Stimulated activated CD4-positive, alpha-beta T cell treated with anti-CD3 and anti-CD28 coated beads, Interleukin-1b, Interleukin-23, amount 100 ng/mL, for 4 hours (primary cell): ENCODE measurements around the gene DENND1A.

Experiments
- DNase-seq, 2 donors: peaks; one replicate each; pipeline ENCODE4 v3.0.0-alpha.2; 2020; ENCODE audit warnings: low read depth in 2 of 2

Gene DENND1A

DNA sequence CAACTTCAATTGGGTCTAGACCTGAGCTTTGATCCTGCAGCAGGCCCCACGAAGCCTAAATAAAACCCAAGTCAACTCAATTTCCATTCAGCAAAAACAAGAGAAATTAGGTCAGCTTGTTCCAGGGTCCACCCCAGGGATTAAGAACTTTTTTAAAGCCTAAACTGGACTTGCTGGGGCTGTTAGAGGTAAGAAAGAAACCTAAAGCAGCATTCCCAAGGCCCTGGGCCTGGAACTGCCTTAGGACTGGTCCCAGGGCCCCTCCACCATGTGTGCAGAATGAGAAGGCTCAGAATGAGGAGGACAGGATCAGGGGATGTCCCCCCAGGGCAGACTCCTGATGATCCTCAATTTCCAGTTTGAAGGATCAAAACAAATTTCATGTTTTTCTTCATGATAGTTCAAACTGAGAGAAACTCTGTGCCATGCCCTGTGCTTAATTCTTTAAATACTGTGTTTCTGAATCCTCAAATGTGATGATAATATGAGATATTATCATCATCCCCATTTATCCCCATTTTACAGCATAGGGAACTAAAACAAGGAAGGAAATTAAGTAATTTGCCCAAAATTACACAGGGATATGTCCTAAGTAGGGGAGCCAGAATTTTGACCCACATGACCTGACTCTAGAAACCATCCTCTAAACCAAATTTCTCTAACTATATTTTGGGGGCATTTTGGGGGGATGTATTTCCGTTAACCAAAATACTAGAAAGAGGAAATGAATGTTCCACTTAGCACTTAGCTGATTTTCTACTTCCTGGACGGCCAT, 64.5 kb downstream of the DENND1A start:
- DNase-seq = no peak

DNA sequence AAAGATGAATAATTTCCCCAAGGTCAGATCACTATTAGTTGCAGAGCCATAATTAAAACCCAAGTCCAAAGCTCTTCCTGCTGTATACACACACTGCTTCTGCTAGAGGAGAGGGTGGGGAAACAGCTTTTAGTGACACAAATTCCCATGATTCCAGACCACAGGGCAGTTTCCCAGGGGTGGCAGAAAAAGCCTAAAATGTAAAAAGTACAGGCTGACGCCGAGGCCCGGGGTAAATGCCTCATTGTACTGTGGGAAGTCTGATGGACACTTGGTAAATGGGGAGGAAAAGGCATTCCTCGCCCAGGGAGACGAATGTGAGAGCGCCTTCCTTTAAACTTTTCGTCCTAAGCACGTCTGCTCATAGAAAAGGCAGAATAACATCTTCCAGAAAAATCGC, 65.7 kb downstream of the DENND1A start:
- DNase-seq = no peak

DNA sequence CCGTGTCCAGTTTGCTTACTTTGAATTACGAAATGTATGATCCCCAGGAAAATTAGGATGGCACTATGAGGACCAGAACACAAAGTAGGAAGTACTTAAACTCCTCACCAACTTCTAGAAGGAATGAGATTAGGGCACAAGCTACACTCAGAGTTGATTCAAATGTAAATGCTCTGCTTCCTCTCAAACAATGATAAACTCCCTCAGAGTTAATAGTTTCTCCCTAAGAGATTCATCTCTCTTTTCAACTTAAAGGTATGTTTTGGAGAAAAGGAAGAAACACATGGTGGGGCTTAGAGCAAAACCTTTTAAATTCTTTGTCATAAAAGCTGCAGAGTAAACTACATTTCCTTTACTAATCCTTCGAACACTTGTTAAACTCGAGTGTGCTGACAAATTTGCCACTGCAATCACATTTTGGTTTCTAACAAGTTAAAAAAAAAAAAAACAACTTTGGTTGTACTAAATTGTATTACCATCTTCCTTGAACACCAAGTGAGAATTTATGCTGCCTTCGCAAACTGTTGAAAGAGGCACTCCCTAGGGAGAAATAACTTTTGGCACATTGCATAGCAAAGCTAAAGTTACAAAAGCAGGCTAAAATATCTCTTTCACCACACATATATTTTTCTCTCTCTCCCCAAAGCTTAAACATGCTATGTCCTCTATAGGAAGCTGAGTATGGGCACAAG, 66.6 kb downstream of the DENND1A start:
- no peak for DNase-seq

DNA sequence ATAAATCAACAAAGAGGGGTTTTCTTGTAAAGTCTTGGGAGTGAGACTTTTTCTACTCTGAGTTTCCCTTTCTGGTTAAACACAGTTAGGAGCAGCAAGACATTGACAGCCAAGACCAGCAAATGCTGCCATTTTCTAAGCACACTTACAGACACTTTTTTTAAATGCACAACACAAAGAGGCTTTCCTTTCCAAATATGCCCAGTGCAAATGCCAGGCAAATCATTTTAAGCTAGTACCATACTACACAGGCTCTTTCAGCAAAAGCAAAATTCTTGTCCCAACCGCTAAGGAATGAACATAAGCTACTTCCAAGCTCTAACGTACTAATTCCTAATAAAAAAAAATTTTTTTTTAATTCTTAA, 68.2 kb downstream of the DENND1A start:
- no peak for DNase-seq

DNA sequence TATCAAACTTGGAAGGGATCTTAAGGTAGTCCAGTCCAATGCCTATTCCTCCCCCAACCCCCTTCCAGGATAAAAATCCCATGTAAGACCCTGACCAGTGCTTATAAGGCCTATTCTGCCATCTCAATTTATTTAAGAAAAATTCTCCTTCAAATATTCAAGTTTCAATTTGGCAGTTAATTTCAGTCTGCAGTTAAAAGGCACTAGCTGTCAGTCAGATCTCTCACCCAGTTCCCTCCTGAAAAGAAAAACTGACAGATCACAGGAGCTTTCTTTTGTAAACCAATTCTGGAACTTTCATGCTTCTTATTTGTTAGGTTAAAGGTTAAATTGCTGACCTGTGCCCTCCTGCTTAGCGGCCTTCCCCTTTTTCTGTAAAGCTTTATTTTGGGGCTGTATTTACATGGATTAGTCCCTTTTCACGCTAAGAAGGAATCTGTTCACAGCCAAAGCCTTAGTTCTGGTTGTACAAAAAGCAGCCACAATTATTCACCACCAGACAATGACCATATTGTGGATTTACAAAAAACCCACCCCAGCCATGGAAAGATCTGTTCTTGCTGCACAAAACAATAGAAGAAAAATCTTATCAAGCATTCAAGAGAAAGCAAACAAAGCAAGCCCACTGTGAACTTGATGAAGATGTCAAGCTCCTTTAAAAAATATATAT, 68.7 kb downstream of the DENND1A start:
- DNase-seq = no peak

DNA sequence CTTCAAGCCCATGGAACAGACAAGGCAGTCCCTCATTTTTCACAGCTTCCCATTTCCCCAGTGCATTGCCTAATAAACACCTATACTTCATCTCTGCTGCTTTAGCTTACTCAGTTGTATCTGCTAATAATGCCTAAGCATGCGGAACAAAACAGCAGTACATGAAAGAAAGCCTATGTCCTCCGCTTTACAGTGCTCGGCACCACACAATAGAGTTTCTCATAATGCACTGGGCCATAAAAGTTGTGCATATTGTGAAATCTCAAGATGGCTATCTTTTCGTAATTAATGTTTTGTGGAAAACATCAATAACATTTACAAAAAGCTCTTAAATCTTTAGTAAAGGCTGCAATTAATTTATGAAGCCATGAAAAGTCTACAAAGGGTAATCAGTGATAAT, 69.3 kb downstream of the DENND1A start:
- no peak for DNase-seq

DNA sequence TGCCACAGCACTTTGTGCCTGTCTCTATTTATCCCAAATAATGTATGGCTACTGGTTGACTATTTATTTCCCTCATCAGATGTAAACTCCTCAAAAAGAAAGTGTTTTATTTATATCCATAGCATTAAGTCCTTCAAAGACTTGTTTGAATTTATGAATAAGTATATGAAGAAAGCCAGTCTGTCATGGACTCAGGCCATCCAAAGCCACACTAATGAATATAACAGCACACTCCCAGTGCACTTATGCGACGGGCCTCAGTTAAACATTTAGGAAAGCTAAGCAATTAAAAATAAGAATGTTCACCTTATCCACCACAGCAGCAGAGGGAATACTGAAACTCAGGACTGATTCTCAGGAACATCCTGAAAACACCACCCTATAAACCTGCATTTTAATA, 77.5 kb downstream of the DENND1A start:
- DNase-seq = no peak

DNA sequence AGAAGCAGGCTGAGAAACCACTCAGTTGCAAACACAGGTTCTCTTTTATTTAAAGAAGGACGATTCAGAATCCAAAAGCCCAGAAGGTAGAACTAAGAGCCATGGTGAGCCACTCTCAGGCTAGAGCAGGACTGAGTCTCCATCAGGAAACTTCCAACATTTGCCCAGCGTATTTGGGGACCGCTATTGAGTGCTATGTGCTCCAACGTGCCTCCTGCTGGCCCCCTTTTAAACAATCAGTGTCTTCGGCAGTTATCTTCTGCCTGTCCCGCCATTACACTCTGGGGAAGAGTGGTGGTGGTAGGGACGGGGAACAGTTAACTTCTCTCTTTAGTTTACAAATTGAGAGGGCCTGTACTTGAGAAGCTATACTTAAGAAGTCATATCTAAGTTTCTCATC, 78.1 kb downstream of the DENND1A start:
- no peak for DNase-seq

DNA sequence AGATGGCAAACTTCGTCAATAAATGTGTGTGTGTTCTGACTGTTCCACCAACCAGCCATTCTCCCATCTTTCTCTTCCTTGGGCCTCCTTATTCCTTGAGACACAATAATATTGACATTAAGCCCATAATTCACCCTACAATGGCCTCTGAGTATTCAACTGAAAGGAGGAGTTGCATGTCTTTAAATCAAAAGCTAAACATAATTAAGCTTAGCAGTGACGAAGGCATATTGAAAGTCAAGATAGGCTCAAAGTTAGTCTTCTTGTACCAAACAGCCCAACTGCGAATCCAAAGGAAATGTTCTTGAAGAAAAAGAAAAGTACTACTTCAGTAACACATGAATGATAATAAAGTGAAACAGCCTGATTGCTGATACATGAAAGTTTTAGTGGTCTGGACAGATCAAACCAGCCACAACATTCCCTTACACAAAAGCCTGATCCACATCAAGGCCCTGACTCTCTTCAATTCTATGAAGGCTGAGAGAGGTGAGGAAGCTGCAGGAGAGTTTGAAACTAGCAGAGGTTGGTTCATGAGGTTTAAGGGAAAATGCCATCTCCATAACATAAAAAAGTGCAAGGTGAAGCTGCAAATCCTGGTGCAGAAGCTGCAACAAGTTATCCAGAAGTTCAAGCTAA, 81.4 kb downstream of the DENND1A start:
- no peak for DNase-seq

DNA sequence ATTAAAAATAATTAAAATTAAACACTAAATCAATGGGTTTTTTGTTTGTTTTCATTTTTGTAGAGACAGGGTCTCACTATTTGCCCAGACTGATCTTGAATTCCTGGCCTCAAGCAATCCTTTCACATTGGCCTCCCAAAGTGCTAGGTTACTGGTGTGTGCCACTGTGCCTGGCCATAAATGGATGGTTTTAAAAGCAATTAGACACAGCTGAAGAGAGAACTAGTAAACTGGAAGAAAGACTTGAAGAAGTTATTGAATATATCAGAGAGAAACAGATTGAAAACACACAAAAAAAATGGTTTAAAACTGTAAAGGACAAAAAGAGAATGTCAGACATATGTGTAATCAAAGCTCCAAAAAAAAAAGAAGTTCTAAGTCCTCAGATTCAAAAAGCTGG, 83.0 kb downstream of the DENND1A start:
- DNase-seq = no peak

DNA sequence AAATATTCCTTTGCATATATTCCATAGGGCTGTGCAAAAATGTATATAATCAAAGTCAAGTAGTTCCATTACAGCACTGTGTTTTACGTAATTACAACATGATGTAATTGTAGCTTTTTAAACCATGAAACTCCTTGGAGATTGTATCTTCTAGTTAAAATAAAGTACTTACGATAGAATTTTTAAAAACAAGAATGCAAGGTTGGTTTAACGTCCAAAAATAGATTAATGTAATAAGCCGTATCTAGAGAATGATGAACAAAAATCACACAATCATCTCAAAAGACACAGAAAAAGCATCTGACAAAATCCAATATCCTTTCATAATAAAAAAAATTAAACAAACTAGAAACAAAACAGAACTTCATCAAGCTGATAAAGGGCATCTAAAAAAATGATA, 86.2 kb downstream of the DENND1A start:
- no peak for DNase-seq

DNA sequence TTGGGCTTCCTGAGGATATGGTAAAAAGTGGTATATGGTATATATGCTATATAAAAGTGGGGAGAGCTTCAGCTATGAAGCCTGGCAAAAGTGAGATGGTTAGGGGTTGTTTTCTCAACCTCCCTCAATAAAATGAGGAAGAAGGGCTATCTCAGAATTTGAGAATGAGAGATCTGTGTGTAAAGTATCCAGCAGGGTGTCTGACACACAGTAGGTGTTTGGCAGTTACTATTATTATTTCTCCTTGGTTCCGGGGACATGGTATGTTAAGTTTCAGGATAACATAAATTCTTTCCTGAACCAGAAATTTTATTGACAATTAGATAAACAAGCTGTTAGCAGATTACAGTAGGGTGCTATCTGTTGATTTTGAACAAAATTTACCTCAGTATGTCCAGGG, 94.1 kb downstream of the DENND1A start:
- no peak for DNase-seq

DNA sequence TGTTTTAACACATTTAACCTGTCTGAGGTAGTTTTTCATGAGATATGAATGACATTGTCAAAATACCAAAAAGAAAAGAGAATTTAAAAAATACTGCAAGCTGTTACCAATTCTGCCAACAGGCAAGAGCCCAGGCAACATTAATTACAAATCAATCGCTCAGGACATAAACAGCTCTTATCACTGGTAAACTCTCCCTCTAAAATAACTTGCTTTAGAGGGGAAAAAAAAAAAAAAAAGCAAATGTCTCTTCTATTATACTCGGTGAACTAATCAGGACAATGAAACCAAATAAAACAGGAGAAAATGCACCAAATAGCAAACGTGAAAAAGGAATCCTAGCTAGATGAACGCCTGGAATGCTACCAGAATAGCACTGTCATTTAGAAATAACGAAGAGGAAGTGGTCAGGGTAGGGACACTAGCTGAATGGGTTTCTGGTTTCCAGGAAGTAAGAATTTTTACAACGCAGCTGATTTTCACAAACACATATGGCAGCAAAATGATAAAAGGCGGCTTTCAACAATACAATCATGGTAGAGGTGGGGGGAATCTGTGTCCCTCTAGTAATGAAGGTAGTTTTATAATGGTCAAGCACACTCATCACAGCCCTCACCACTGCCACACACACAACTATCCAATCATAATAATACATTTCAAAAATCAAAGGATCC, 94.9 kb downstream of the DENND1A start:
- DNase-seq = no peak

DNA sequence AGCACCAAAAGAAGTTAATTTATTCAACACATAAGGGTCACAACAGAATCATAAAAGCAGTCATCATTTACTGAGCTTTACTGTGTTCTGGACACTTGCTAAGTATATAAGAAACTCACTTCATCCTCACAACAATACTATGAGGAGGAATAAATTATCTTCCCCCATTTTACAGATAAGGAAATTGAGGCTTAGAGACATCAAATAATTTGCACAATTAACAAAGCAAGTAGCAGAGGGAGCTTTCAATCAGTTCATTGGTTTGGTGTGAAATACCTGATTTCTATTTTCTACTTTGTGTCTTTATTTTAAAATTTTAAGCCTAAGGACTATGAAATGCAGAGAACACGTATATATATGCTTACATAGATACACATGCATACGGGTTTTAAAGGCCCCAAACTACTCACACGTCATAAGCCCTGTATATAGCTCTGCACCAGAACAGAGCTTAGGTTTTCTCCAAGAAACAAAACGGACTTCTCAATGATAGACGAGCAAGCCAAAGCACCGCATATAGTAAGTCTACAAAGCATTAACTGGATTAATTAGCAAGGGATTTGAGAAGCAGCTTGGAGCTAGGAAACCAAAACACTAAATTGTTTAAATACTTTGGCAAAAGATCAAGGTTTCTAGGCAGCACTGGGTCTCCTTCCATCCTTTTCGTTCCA, 95.6 kb downstream of the DENND1A start:
- no peak for DNase-seq

DNA sequence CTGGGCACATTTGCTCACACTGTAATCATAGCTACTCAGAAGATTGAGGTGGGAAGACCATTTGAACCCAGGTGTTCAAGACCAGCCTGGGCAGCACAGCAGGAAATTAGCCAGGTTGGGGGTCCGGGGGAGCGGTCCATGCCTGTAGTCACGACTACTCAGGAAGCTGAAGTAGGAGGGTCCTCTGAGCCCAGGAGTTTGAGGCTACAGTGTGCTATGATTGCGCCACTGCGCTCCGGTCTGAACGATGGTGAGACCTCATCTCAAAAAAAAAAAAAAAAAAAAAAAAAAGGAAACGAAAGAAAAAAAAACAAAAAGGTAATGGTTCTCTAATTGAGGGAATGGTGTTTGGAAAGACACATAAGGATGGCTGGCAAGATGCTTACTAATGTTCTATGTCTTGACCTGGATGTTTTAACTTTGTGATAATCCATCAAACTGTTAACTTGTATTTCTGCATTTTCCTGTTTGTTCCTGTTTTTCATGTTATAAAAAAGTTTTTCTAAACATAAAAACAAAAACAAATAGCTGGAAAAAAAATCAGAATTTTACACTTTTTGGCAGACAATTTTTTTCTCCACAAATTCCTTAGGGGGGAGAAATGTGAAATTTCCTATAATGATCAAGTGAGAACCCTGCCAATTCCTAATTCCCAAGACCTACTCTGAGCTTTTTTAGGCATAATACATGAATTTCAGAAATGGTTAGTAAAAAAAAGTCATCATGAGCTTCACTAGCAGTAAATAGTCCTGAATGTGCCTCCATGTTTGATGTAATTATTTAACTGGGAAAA, 96.9 kb downstream of the DENND1A start:
- no peak for DNase-seq

DNA sequence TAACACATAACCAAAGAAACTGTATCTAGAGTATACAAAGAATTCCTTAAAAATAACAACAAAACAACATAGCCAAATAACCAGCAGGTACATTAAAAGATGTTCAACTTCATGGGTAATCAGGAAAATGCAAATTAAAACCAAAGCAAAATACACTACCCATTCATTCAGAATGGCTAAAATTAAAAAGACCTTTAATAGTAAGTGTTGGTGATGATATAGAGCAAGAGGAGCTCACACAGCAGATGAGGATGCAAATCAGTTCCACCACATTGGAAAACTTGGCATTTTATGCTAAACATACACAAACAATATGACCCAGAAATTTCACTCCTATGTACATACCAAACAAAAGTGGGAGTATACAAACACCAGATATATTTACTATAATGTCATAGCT, 97.8 kb downstream of the DENND1A start:
- no peak for DNase-seq

DNA sequence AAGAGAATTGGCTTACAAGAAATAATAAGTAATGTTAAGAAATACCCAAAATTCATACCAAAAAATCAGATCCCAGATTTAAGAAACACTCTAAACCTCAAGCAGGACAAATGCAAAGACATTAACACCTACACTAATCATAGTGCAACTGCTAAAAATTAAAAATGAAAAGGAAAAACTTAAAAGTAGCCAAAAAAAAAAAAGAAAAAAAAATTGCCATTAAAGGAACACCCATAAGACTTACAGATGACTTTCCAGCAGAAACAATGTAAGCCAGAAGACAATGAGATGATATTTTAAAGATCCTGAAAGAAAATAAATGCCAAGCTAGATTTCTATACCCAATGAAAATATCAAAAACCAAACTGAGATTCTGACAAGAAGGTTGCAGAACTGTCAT, 101.5 kb downstream of the DENND1A start:
- no peak for DNase-seq

DNA sequence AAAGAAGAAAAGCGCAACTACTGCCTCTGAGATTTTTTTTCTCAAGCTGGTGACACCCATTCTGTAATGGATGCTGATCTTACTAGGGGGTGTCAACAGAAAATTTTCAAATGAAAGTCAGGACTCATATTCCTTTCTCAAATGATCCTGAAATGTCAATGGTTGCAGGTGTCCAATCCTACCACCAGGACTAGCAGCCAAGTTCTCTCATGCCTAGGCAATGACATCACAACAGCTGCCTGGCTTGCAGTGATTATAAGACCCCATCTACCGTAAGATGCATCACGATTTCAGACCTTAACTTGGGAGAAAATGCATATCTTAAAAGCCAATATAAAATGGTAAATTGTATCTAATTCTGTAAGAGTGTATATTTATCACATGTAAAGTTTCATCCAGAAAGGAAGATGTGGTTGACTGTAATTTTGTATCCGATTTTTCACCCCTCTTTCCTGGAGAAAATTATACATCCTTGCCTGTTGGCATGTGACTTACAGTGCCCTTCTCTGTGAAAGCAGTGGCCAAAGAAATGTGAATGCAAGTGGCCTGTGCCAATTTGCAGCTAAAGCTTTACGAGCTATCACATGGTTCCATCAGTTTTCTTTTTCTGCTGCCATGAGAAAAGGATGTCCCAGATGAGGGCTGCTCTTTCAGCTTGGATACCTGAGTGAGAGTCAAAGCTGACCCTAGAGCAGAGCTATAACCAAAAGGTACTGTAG, 104.4 kb downstream of the DENND1A start:
- no peak for DNase-seq

DNA sequence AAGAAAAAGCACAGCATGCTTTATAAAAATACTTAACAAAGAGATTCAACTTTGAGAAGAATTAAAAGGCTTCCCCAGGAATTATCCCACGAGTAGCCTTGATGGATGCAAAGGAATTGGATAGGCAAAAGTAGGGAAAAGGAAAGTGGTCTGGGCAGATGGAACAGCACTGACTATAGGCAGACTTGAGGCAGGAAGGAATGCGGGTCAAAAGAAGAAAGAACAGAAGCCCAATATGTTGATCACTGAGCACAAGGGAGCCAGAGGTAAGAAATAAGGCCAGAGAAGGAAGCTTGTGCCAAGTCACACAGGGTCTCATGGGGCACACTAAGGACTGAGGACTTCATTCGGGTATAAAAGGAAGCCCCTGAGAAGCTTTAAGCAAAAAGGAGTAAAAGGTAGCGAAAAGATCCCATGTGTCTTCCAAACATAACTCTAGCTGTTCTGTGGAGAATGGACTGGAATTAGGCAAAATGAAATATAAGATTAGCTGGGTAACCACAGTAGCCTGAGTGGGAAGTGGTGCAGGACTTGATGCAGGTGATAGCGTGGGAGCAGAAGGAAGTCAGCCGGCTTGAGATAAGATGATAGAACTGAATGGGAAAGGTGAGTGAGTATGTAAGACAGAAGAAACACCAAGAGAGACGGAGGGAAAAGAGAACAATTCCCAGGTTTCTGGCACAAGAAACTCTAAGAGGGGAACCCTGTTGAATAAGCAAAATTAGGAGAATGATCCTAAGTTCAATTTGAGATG, 106.6 kb downstream of the DENND1A start:
- no peak for DNase-seq
